Endothelial cell of umbilical vein (primary cell): ENCODE measurements around the gene CSNK1G1. TPM values are rescaled to one million over a fixed set of nuclear protein-coding genes. Genes with fewer than 3 reads are reported as not detected.

Experiments
- BruUV-seq: library from RNA; stranded (reverse); fragments of 400-500 nt; replicated peaks from 2 replicates; lab custom pipeline; 2021; lab: Mats Ljungman, UMichigan
- CTCF ChIA-PET: fragments of 300-600, 350-600 bp; sonication (Branson Sonifier 250); formaldehyde crosslinking; loops from one replicate; lab custom pipeline; 2021; ENCODE audit warnings: antibody characterized with exemption, inconsistent platforms; lab: Charles Lee
- POLR2A ChIA-PET: fragments of 300-600, 350-600 bp; sonication (Branson Sonifier 250); formaldehyde crosslinking; loops from one replicate; lab custom pipeline; 2021; ENCODE audit warnings: antibody characterized with exemption, inconsistent platforms; lab: Charles Lee
- DNase-seq: peaks from one replicate; pipeline ENCODE4 v3.0.0-alpha.2; 2011; ENCODE audit warnings: low read depth, low spot score
- FAIRE-seq: peaks from 2 replicates; lab custom pipeline; 2011; peaks lifted over from hg19 to GRCh38; lab: Jason Lieb, UNC
- H2AFZ ChIP-seq: 2 replicates; pipeline ENCODE4 v1.6.0; 2012; ENCODE audit warnings: low read depth, low read length, control low read depth, inconsistent platforms
- H3K27ac ChIP-seq: 2 replicates; pipeline ENCODE4 v1.5.1; 2011; ENCODE audit warnings: low read depth, mild to moderate bottlenecking, control low read depth, low read length, moderate library complexity; ENCODE audit not compliant: insufficient read depth
- H3K27me3 ChIP-seq, 2 experiments: 2 replicates each; pipeline versions ENCODE4 v1.6.0 to v1.6.1; 2011; ENCODE audit warnings: low read length in 2 of 2, mixed read lengths in 1 of 2; ENCODE audit not compliant: control insufficient read depth in 2 of 2, insufficient read depth in 2 of 2
- H3K36me3 ChIP-seq, 2 experiments: 2 replicates in 1 of 2; 3 replicates in 1 of 2; pipeline ENCODE4 v1.5.1; 2011; ENCODE audit warnings: low read length in 2 of 2, mild to moderate bottlenecking in 1 of 2, moderate library complexity in 1 of 2; ENCODE audit not compliant: control insufficient read depth in 2 of 2, insufficient read depth in 2 of 2; ENCODE audit errors: extremely low read depth in 1 of 2
- H3K4me1 ChIP-seq: 3 replicates; pipeline ENCODE4 v1.5.1; 2011; ENCODE audit warnings: mild to moderate bottlenecking, low read length; ENCODE audit not compliant: control insufficient read depth, insufficient read depth; ENCODE audit errors: extremely low read depth
- H3K4me2 ChIP-seq: 2 replicates; pipeline ENCODE4 v1.6.1; 2011; ENCODE audit warnings: low read length, control low read depth, mixed read lengths; ENCODE audit not compliant: insufficient read depth
- H3K4me3 ChIP-seq, 3 experiments: fragments of 200-600 bp in 1 of 3; sonication (generic), shearing (Covaris generic) in 1 of 3; replicated peaks in 1 of 3; 2 replicates each; pipeline ENCODE4 v1.5.1; 2011 to 2016; ENCODE audit warnings: control low read depth in 3 of 3, low read length in 3 of 3, mild to moderate bottlenecking in 2 of 3, inconsistent platforms in 1 of 3, low read depth in 1 of 3, moderate library complexity in 1 of 3; ENCODE audit not compliant: insufficient read depth in 1 of 3
- H3K79me2 ChIP-seq: 2 replicates; pipeline ENCODE4 v1.6.0; 2012; ENCODE audit warnings: low read length, inconsistent platforms; ENCODE audit not compliant: control insufficient read depth, insufficient read depth
- H3K9ac ChIP-seq: replicated peaks from 2 replicates; pipeline ENCODE3; 2011; ENCODE audit warnings: low read length, control low read depth; ENCODE audit not compliant: insufficient read depth; ENCODE audit errors: extremely low read depth
- H3K9me1 ChIP-seq: replicated peaks from 3 replicates; pipeline ENCODE4 v1.6.0; 2011; ENCODE audit warnings: mild to moderate bottlenecking, low read length; ENCODE audit not compliant: control insufficient read depth, insufficient read depth; ENCODE audit errors: extremely low read depth
- H3K9me3 ChIP-seq: replicated peaks from 2 replicates; pipeline ENCODE4 v1.5.1; 2012; ENCODE audit warnings: low read length, inconsistent platforms; ENCODE audit not compliant: control insufficient read depth, insufficient read depth
- H4K20me1 ChIP-seq: replicated peaks from 2 replicates; pipeline ENCODE3; 2011; ENCODE audit warnings: mild to moderate bottlenecking, low read length; ENCODE audit not compliant: control insufficient read depth, insufficient read depth; ENCODE audit errors: extremely low read depth
- EZH2 ChIP-seq: IDR thresholded peaks from 2 replicates; pipeline ENCODE4 v1.6.1; 2012; ENCODE audit warnings: borderline replicate concordance, low read depth, mild to moderate bottlenecking, moderate library complexity, low read length, inconsistent platforms; ENCODE audit not compliant: severe bottlenecking
- FOS ChIP-seq: IDR thresholded peaks from 2 replicates; pipeline ENCODE4 v1.6.1; 2011; ENCODE audit warnings: mild to moderate bottlenecking, low read length, moderate library complexity, borderline replicate concordance; ENCODE audit not compliant: insufficient read depth
- GATA2 ChIP-seq: IDR thresholded peaks from 2 replicates; pipeline ENCODE4 v1.7.0; 2011; ENCODE audit warnings: low read depth, mild to moderate bottlenecking, moderate library complexity, mixed read lengths, low read length; ENCODE audit not compliant: insufficient read length, insufficient read depth
- JUN ChIP-seq: IDR thresholded peaks from 2 replicates; pipeline ENCODE4 v1.6.1; 2011; ENCODE audit warnings: borderline replicate concordance, low read depth; ENCODE audit not compliant: insufficient read length, insufficient read depth
- MYC ChIP-seq: IDR thresholded peaks from one replicate; pipeline ENCODE4 v1.6.1; 2011; ENCODE audit warnings: mild to moderate bottlenecking, low read depth, low read length
- POLR2A ChIP-seq: IDR thresholded peaks from 2 replicates; pipeline ENCODE4 v1.6.1; 2012; ENCODE audit warnings: low read depth, mild to moderate bottlenecking, control low read depth, low read length
- POLR2AphosphoS5 ChIP-seq: IDR thresholded peaks from 2 replicates; pipeline ENCODE4 v1.6.1; 2012; ENCODE audit warnings: low read depth, mild to moderate bottlenecking, control low read depth, low read length, moderate library complexity; ENCODE audit not compliant: insufficient read depth
- dilution Hi-C: fragments of 300-500 bp; cut with MboI; formaldehyde crosslinking; loops from one replicate; pipeline ENCODE4 v1.15.0; 2019; ENCODE audit warnings: low sequenced_read_pairs; ENCODE audit not compliant: extremely low pct_ligation_motif_present
- intact Hi-C: fragments of 100-400 bp; cut with micrococcal nuclease; formaldehyde crosslinking; loops from one replicate; pipeline ENCODE4 v1.10.0; 2022
- polyA plus RNA-seq, 4 experiments: library from polyadenylated mRNA; depleted of rRNA in 3 of 4; stranded (reverse) in 3 of 4; unstranded in 1 of 4; fragments of >200 nt; gene quantifications; 2 replicates each; pipeline versions ENCODE4 v1.2.1 to v1.2.3, GENCODE V29; 2011 to 2012; ENCODE audit warnings: missing spikeins in 1 of 4
- total RNA-seq: library from RNA; stranded (reverse); gene quantifications from 2 replicates; pipeline ENCODE4 v1.2.3, GENCODE V29; 2021
- TF ChIP-seq, protein P1 (sequence below), 2 donors: IDR thresholded peaks; 1 replicate in 1 of 2; 2 replicates in 1 of 2; pipeline ENCODE4 v1.5.1; 2011; ENCODE audit warnings: low read length in 2 of 2, mild to moderate bottlenecking in 2 of 2, moderate library complexity in 2 of 2, control low read depth in 1 of 2, inconsistent platforms in 1 of 2, low read depth in 1 of 2; ENCODE audit not compliant: insufficient read depth in 1 of 2; ENCODE audit errors: extremely low read depth in 1 of 2
- TF ChIP-seq, protein P2 (sequence below): IDR thresholded peaks from 2 replicates; pipeline ENCODE4 v1.6.1; 2011; ENCODE audit not compliant: insufficient read depth, insufficient read length

Gene CSNK1G1
- total and polyA plus RNA-seq, 2 donors (not counting 3 experiments of a cell fraction or from before 2014, with no cell fraction given): 9.0 to 31.7 TPM

DNA sequence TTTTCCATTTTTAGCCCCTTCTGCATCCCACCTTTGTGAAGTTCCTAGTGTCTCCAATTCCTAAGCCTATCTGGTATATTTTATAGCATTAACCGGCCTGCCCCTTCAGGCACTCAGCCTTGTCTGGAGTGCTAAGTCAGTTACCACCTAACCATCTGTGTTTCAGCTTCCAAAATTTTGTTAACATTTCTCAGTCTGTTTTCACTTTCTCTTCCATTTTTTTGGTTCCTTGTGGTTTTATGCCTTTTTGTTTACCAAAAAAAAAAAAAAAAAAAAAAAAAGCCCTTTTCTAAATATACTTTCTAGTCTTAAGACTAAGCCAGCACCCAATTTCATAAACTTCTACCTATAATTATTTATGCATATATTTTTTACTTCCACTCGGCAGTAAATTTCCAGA is 92.4 kb downstream of the CSNK1G1 start:
- no peak overlapping the region for H3K4me3 ChIP-seq
- FAIRE-seq (no peak), DNase-seq (no peak)
- peaks cover 3% of the 10 kb centered on the region for H4K20me1 ChIP-seq
- ChIA-PET POLR2A (no interaction called here), CTCF (no interaction called here)
- no peaks in the 10 kb centered on the region for H3K36me3 ChIP-seq
- H3K4me2 ChIP-seq: no peak overlapping the region
- no peaks in the 10 kb centered on the region for H3K4me1 ChIP-seq
- no peaks in the 10 kb centered on the region for H3K27me3 ChIP-seq
- H3K9me3 ChIP-seq: no peaks in the 10 kb centered on the region
- H3K27ac ChIP-seq: no peak overlapping the region
- peaks cover 33% of the 10 kb centered on the region for H3K79me2 ChIP-seq
- no peaks in the 10 kb centered on the region for H3K9me1 ChIP-seq
- TF ChIP-seq, protein P1, sequence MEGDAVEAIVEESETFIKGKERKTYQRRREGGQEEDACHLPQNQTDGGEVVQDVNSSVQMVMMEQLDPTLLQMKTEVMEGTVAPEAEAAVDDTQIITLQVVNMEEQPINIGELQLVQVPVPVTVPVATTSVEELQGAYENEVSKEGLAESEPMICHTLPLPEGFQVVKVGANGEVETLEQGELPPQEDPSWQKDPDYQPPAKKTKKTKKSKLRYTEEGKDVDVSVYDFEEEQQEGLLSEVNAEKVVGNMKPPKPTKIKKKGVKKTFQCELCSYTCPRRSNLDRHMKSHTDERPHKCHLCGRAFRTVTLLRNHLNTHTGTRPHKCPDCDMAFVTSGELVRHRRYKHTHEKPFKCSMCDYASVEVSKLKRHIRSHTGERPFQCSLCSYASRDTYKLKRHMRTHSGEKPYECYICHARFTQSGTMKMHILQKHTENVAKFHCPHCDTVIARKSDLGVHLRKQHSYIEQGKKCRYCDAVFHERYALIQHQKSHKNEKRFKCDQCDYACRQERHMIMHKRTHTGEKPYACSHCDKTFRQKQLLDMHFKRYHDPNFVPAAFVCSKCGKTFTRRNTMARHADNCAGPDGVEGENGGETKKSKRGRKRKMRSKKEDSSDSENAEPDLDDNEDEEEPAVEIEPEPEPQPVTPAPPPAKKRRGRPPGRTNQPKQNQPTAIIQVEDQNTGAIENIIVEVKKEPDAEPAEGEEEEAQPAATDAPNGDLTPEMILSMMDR (IDR thresholded peaks at IDR 0.05; ENCODE audit: extremely low read depth in 1 of 2, insufficient read depth in 1 of 2, low read depth in 1 of 2, low read length in 2 of 2): no peak
- no peak for TF ChIP-seq MYC
- TF ChIP-seq, protein P2, sequence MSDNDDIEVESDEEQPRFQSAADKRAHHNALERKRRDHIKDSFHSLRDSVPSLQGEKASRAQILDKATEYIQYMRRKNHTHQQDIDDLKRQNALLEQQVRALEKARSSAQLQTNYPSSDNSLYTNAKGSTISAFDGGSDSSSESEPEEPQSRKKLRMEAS: no peak
- TF ChIP-seq JUN: no peak
- no peak for TF ChIP-seq EZH2
- TF ChIP-seq POLR2A: no peak
- no peak for TF ChIP-seq GATA2
- no peak for TF ChIP-seq FOS
- TF ChIP-seq POLR2AphosphoS5: no peak
- no TSS peak for BruUV-seq
- no peak overlapping the region for H3K9ac ChIP-seq
- intact Hi-C loops (no loop called here), dilution Hi-C loops (no loop called here)
- H2AFZ ChIP-seq: no peak overlapping the region
